SK-N-SH treated with all-trans-retinoic acid at 6 μM for 48 hours (cell line): ENCODE measurements around the gene KCNAB3.

Experiments
- ATAC-seq: fragments of 200-7000 bp; cut with Tn5 transposase; 3 replicates; pipeline ENCODE4 v1.9.1; 2020; ENCODE audit warnings: mild to moderate bottlenecking, moderate library complexity
- ARNTL ChIP-seq: fragments of 450-650 bp; formaldehyde crosslinking; IDR thresholded peaks from 2 replicates; pipeline ENCODE4 v1.5.0; 2020; ENCODE audit warnings: low read depth, mild to moderate bottlenecking, moderate library complexity, borderline replicate concordance
- BACH2 ChIP-seq: fragments of 250-450 bp; sonication (Bioruptor Pico); IDR thresholded peaks from 2 replicates; pipeline ENCODE4 v1.9.0; 2021; ENCODE audit warnings: mild to moderate bottlenecking, borderline replicate concordance
- CREB5 ChIP-seq: fragments of 250-450 bp; sonication (Bioruptor Pico); IDR thresholded peaks from 2 replicates; pipeline ENCODE4 v1.5.1; 2020; ENCODE audit warnings: low read depth, mild to moderate bottlenecking, moderate library complexity
- CSDC2 ChIP-seq: fragments of 250-450 bp; sonication (Bioruptor Pico); IDR thresholded peaks from 2 replicates; pipeline ENCODE4 v1.5.0; 2020; ENCODE audit warnings: mild to moderate bottlenecking, moderate library complexity
- ESRRG ChIP-seq: fragments of 250-450 bp; sonication (Bioruptor Pico); IDR thresholded peaks from 2 replicates; pipeline ENCODE4 v1.6.1; 2021; ENCODE audit warnings: mild to moderate bottlenecking
- GLIS3 ChIP-seq: fragments of 250-450 bp; sonication (Bioruptor Pico); IDR thresholded peaks from 2 replicates; pipeline ENCODE4 v1.5.0; 2020; ENCODE audit warnings: mild to moderate bottlenecking, moderate library complexity
- OSR1 ChIP-seq: fragments of 250-450 bp; sonication (Bioruptor Pico); IDR thresholded peaks from 2 replicates; pipeline ENCODE4 v1.8.0; 2022; ENCODE audit warnings: moderate library complexity, mild to moderate bottlenecking, inconsistent platforms
- PPARA ChIP-seq: fragments of 250-450 bp; sonication (Bioruptor Pico); IDR thresholded peaks from 2 replicates; pipeline ENCODE4 v1.5.0; 2020; ENCODE audit warnings: mild to moderate bottlenecking, borderline replicate concordance
- RARB ChIP-seq: fragments of 250-450 bp; sonication (Bioruptor Pico); IDR thresholded peaks from 2 replicates; pipeline ENCODE4 v1.8.0; 2021; ENCODE audit warnings: mild to moderate bottlenecking, moderate library complexity
- SNAI2 ChIP-seq: fragments of 250-450 bp; sonication (Bioruptor Pico); IDR thresholded peaks from 2 replicates; pipeline ENCODE4 v1.5.0; 2020; ENCODE audit warnings: mild to moderate bottlenecking, moderate library complexity
- TCF4 ChIP-seq: fragments of 250-450 bp; sonication (Bioruptor Pico); IDR thresholded peaks from 2 replicates; pipeline ENCODE4 v1.8.0; 2021; ENCODE audit warnings: mild to moderate bottlenecking, moderate library complexity, borderline replicate concordance
- TOX ChIP-seq: fragments of 250-450 bp; sonication (Bioruptor Pico); IDR thresholded peaks from 2 replicates; pipeline ENCODE4 v1.8.0; 2021; ENCODE audit warnings: mild to moderate bottlenecking, moderate library complexity, borderline replicate concordance
- TSHZ2 ChIP-seq: fragments of 250-450 bp; sonication (Bioruptor Pico); IDR thresholded peaks from 2 replicates; pipeline ENCODE4 v1.5.0; 2020; ENCODE audit warnings: mild to moderate bottlenecking, moderate library complexity
- ZC3H10 ChIP-seq: fragments of 250-450 bp; sonication (Bioruptor Pico); IDR thresholded peaks from 2 replicates; pipeline ENCODE4 v1.5.1; 2021; ENCODE audit warnings: mild to moderate bottlenecking, moderate library complexity
- ZFP3 ChIP-seq: fragments of 250-450 bp; sonication (Bioruptor Pico); IDR thresholded peaks from 2 replicates; pipeline ENCODE4 v1.5.0; 2020; ENCODE audit warnings: mild to moderate bottlenecking, moderate library complexity
- ZNF565 ChIP-seq: fragments of 450-650 bp; formaldehyde crosslinking; conservative IDR thresholded peaks from 2 replicates; pipeline ENCODE4 v1.5.0; 2020; ENCODE audit warnings: low read depth, mild to moderate bottlenecking, moderate library complexity
- ZNF70 ChIP-seq: fragments of 450-650 bp; formaldehyde crosslinking; IDR thresholded peaks from 2 replicates; pipeline ENCODE4 v1.5.0; 2020; ENCODE audit warnings: mild to moderate bottlenecking, moderate library complexity
- ZNF8 ChIP-seq: fragments of 450-650 bp; formaldehyde crosslinking; IDR thresholded peaks from 2 replicates; pipeline ENCODE4 v1.5.0; 2020; ENCODE audit warnings: mild to moderate bottlenecking, moderate library complexity
- TF ChIP-seq, protein P1 (sequence below): fragments of 250-450 bp; sonication (Bioruptor Pico); IDR thresholded peaks from 2 replicates; pipeline ENCODE4 v1.8.0; 2020; ENCODE audit warnings: mild to moderate bottlenecking, moderate library complexity, borderline replicate concordance

Gene KCNAB3

DNA sequence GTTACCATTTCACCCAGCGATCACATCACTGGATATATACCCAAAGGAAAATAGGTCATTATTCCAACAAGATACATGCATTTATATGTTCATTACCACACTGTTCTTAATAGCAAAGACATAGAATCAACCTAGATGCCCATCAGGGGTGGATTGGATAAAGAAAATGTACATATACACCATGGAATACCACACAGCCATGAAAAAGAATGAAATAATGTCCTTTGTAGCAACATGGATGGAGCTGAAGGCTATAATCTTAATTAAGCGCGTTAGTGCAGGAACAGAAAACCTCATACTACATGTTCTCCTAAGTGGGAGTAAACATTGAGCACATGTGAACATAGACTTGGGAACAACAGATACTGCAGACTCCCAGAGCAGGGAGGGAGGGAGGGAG, 20.9 kb upstream of the KCNAB3 start:
- TF ChIP-seq ZNF565 (CRISPR knock-in tag): no peak
- TF ChIP-seq ESRRG (CRISPR knock-in tag): no peak
- TF ChIP-seq SNAI2 (CRISPR knock-in tag): no peak
- TF ChIP-seq ZNF70 (CRISPR knock-in tag): no peak
- no peak for TF ChIP-seq ZC3H10 (CRISPR knock-in tag)
- TF ChIP-seq TSHZ2 (CRISPR knock-in tag): no peak
- TF ChIP-seq TCF4: no peak
- ATAC-seq: no peak

DNA sequence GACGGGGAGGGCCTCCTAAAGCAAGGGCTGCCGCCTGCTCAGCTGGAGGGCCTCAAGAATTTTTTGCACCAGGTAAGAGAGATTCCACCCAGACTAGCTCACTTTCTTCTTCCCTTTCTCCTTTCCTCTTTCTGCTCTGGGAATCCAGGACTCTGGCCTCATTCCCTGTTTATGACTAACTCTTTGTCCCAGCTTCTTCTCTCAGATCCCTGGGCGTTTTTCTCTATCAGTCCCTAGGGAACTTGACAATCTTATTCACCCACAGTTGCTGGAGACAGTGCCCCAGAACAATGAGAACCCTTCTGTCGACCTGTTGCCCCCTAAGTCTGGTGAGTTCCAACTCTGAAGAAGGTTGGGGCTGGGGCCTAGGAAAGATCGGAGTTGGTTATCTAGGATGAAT, 18.0 kb upstream of the KCNAB3 start:
- ATAC-seq: no peak
- TF ChIP-seq ZNF70 (CRISPR knock-in tag) (no peak), CREB5 (CRISPR knock-in tag) (no peak), ARNTL (no peak), GLIS3 (CRISPR knock-in tag) (no peak), TSHZ2 (CRISPR knock-in tag) (no peak), ZNF8 (CRISPR knock-in tag) (no peak), OSR1 (CRISPR knock-in tag) (no peak), SNAI2 (CRISPR knock-in tag) (no peak), ZC3H10 (CRISPR knock-in tag) (no peak)

GRCh38 chr17:7946441-7946840, 16.8 kb upstream of the KCNAB3 start:
- TF ChIP-seq CSDC2 (CRISPR knock-in tag): no peak
- TF ChIP-seq ZFP3 (CRISPR knock-in tag): no peak
- no peak for TF ChIP-seq SNAI2 (CRISPR knock-in tag)
- no peak for TF ChIP-seq OSR1 (CRISPR knock-in tag)
- TF ChIP-seq ARNTL: no peak
- TF ChIP-seq, protein P1, sequence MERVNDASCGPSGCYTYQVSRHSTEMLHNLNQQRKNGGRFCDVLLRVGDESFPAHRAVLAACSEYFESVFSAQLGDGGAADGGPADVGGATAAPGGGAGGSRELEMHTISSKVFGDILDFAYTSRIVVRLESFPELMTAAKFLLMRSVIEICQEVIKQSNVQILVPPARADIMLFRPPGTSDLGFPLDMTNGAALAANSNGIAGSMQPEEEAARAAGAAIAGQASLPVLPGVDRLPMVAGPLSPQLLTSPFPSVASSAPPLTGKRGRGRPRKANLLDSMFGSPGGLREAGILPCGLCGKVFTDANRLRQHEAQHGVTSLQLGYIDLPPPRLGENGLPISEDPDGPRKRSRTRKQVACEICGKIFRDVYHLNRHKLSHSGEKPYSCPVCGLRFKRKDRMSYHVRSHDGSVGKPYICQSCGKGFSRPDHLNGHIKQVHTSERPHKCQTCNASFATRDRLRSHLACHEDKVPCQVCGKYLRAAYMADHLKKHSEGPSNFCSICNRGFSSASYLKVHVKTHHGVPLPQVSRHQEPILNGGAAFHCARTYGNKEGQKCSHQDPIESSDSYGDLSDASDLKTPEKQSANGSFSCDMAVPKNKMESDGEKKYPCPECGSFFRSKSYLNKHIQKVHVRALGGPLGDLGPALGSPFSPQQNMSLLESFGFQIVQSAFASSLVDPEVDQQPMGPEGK (CRISPR knock-in tag): no peak
- ATAC-seq: no peak

DNA sequence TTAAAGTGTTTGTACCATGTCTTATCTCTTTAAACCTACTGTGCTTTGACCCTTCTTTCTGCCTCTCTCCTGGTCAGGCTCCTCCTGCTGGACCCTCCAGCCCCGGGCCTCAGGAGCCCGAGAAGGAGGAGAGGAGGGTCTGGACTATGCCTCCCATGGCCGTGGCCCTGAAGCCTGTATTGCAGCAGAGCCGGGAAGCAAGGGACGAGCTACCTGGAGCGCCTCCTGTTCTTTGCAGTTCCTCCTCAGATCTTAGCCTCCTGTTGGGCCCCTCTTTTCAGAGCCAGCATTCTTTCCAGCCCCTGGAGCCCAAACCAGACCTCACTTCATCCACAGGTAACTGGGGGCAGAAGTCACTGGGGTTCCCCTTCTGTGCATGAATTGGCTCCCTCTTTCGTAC, 16.0 kb upstream of the KCNAB3 start:
- no peak for ATAC-seq
- no peak for TF ChIP-seq TCF4
- TF ChIP-seq ARNTL: no peak
- TF ChIP-seq TSHZ2 (CRISPR knock-in tag): no peak
- no peak for TF ChIP-seq ZNF565 (CRISPR knock-in tag)
- TF ChIP-seq GLIS3 (CRISPR knock-in tag): no peak
- TF ChIP-seq CREB5 (CRISPR knock-in tag): no peak
- TF ChIP-seq ZNF70 (CRISPR knock-in tag): no peak
- TF ChIP-seq, protein P1 (CRISPR knock-in tag): no peak
- no peak for TF ChIP-seq TOX (CRISPR knock-in tag)
- no peak for TF ChIP-seq PPARA (CRISPR knock-in tag)
- no peak for TF ChIP-seq CSDC2 (CRISPR knock-in tag)
- TF ChIP-seq SNAI2 (CRISPR knock-in tag): no peak
- TF ChIP-seq BACH2: no peak
- TF ChIP-seq RARB (CRISPR knock-in tag): no peak
- TF ChIP-seq ESRRG (CRISPR knock-in tag): no peak
